K562 (cell line): Measurements from ENCODE around the gene C12orf75. TPM values are rescaled to one million over a fixed set of nuclear protein-coding genes. Genes with fewer than 3 reads are reported as not detected.

ENCODE experiments used
- ARID1B ChIP-seq: fragments of 450-650 bp; IDR thresholded peaks from 2 replicates; pipeline ENCODE4 v1.6.1; 2016; ENCODE audit warnings: antibody characterized with exemption, mild to moderate bottlenecking, inconsistent platforms
- ATF3 ChIP-seq, 2 experiments: fragments of 450-650 bp in 1 of 2; sonication (generic) in 1 of 2; formaldehyde crosslinking in 1 of 2; IDR thresholded peaks in 1 of 2; conservative IDR thresholded peaks in 1 of 2; 2 replicates each; pipeline versions ENCODE4 v1.6.1 to v1.8.1; 2016 to 2023; ENCODE audit warnings: mild to moderate bottlenecking in 2 of 2, moderate library complexity in 2 of 2, inconsistent platforms in 1 of 2, missing genetic modification reagents in 1 of 2
- ATF4 ChIP-seq: fragments of 450-650 bp; formaldehyde crosslinking; IDR thresholded peaks from 2 replicates; pipeline ENCODE4 v1.4.0; 2022; ENCODE audit warnings: mild to moderate bottlenecking, moderate library complexity
- ELK3 ChIP-seq: fragments of 450-650 bp; formaldehyde crosslinking; IDR thresholded peaks from 2 replicates; pipeline ENCODE4 v1.4.0; 2020; ENCODE audit warnings: mild to moderate bottlenecking
- ESRRA ChIP-seq: fragments of 450-650 bp; IDR thresholded peaks from 2 replicates; pipeline ENCODE4 v1.6.1; 2014; ENCODE audit warnings: low read depth, mild to moderate bottlenecking, moderate library complexity, borderline replicate concordance
- FOXA1 ChIP-seq: fragments of 450-650 bp; IDR thresholded peaks from 2 replicates; pipeline ENCODE4 v1.6.1; 2016; ENCODE audit warnings: mild to moderate bottlenecking, borderline replicate concordance
- HEY1 ChIP-seq: fragments of 250-450 bp; sonication (Bioruptor Pico); IDR thresholded peaks from 2 replicates; pipeline ENCODE4 v1.5.0; 2020; ENCODE audit warnings: mild to moderate bottlenecking, moderate library complexity, borderline replicate concordance
- HNRNPH1 ChIP-seq: fragments of 200-400 bp; formaldehyde crosslinking; optimal IDR thresholded peaks from 2 replicates; pipeline ENCODE3; 2017; ENCODE audit warnings: low read depth, mild to moderate bottlenecking, low read length, moderate library complexity
- JUND ChIP-seq, 2 experiments: IDR thresholded peaks; 2 replicates in 1 of 2; 3 replicates in 1 of 2; pipeline ENCODE4 v1.6.1; 2011; ENCODE audit warnings: borderline replicate concordance in 2 of 2, low read depth in 2 of 2, low read length in 2 of 2, improper control_type of control experiment in 1 of 2, missing biosample characterization in 1 of 2, missing genetic modification characterization in 1 of 2, missing genetic modification reagents in 1 of 2
- KDM1A ChIP-seq, 2 experiments: fragments of 450-650 bp; IDR thresholded peaks; 2 replicates each; pipeline ENCODE4 v1.6.1; 2016; ENCODE audit warnings: mild to moderate bottlenecking in 2 of 2
- KDM2B ChIP-seq: fragments of 250-450 bp; sonication (Bioruptor Pico); IDR thresholded peaks from 2 replicates; pipeline ENCODE4 v1.8.0; 2021; ENCODE audit warnings: mild to moderate bottlenecking, moderate library complexity
- MAFF ChIP-seq: IDR thresholded peaks from 2 replicates; pipeline ENCODE4 v1.6.1; 2012; ENCODE audit warnings: low read length, improper control_type of control experiment
- MIER1 ChIP-seq: fragments of 450-650 bp; IDR thresholded peaks from 2 replicates; pipeline ENCODE4 v1.6.1; 2016; ENCODE audit warnings: antibody characterized with exemption, mild to moderate bottlenecking, low read depth
- RCOR1 ChIP-seq, 2 experiments: IDR thresholded peaks; 2 replicates each; pipeline ENCODE4 v1.6.1; 2012; ENCODE audit warnings: low read depth in 2 of 2, low read length in 2 of 2, borderline replicate concordance in 1 of 2, improper control_type of control experiment in 1 of 2
- SETDB1 ChIP-seq: IDR thresholded peaks from one replicate; pipeline ENCODE4 v1.6.1; 2012; ENCODE audit warnings: low read length, control low read depth, inconsistent platforms
- SNAPC5 ChIP-seq: fragments of 250-450 bp; sonication (Bioruptor Pico); IDR thresholded peaks from 2 replicates; pipeline ENCODE4 v1.8.0; 2021; ENCODE audit warnings: moderate library complexity, mild to moderate bottlenecking, inconsistent platforms
- TGIF2 ChIP-seq: sonication (generic); formaldehyde crosslinking; IDR thresholded peaks from 2 replicates; pipeline ENCODE4 v1.8.1; 2022; ENCODE audit warnings: mild to moderate bottlenecking, missing genetic modification reagents, moderate library complexity
- TOE1 ChIP-seq, 2 experiments: fragments of 450-650 bp in 1 of 2; sonication (generic) in 1 of 2; formaldehyde crosslinking in 1 of 2; IDR thresholded peaks; 2 replicates each; pipeline versions ENCODE4 v1.7.1 to v1.8.0; 2016 to 2022; ENCODE audit warnings: borderline replicate concordance in 2 of 2, mild to moderate bottlenecking in 2 of 2, antibody characterized with exemption in 1 of 2, inconsistent platforms in 1 of 2, low read depth in 1 of 2, missing genetic modification reagents in 1 of 2, moderate library complexity in 1 of 2
- ZNF232 ChIP-seq: sonication (generic); formaldehyde crosslinking; IDR thresholded peaks from 2 replicates; pipeline ENCODE4 v1.8.0; 2022; ENCODE audit warnings: mild to moderate bottlenecking, missing genetic modification reagents
- ZNF518B ChIP-seq: fragments of 250-450 bp; sonication (Bioruptor Pico); IDR thresholded peaks from 2 replicates; pipeline ENCODE4 v1.5.0; 2021; ENCODE audit warnings: mild to moderate bottlenecking, moderate library complexity
- polyA plus RNA-seq, 8 experiments: library from polyadenylated mRNA; depleted of rRNA in 4 of 8; stranded (reverse) in 5 of 8; unstranded in 3 of 8; fragments of >200 nt; fragmentation: Nextera tagmentation in 2 of 8; fragmentation: Illumina TruSeq in 1 of 8; extraction: Ambion mirVana in 2 of 8; extraction: Trizol in 1 of 8; gene quantifications; 2 replicates each; pipeline versions ENCODE4 v1.2.1 to v1.2.3, GENCODE V29; 2011 to 2014; ENCODE audit warnings: inconsistent platforms in 1 of 8, missing spikeins in 1 of 8
- total RNA-seq, 7 experiments: library from RNA; depleted of rRNA in 6 of 7; stranded (reverse); fragments of >200 nt in 6 of 7; fragmentation: Illumina TruSeq in 2 of 7; extraction: Trizol in 2 of 7; gene quantifications; 2 replicates each; pipeline versions ENCODE4 v1.2.1 to v1.2.3, GENCODE V29; 2011 to 2021; ENCODE audit warnings: low replicate concordance in 1 of 7

The C12orf75 gene
- total and polyA plus RNA-seq, 9 of the 15 experiments (the other 6 are each of a cell fraction or from before 2014, with no cell fraction given) = 0.06 to 0.82 (median 0.26) TPM; not detected in 3

- TF ChIP-seq ATF4 (no peak), RCOR1 (IDR thresholded peaks at IDR 0.05; ENCODE audit: borderline replicate concordance in 1 of 2, low read depth in 2 of 2, low read length in 2 of 2) (peak in 1 of 2 experiments; percentile 24; a peak in 1 of 4 replicates), TGIF2 (CRISPR knock-in tag) (no peak), MIER1 (no peak), ARID1B (peak; percentile 14; the same call in 1 of the 2 replicates), ELK3 (CRISPR knock-in tag) (no peak), HEY1 (no peak), SETDB1 (no peak), TOE1 (IDR thresholded peaks at IDR 0.05; ENCODE audit: borderline replicate concordance) (no peak), TOE1 (CRISPR knock-in tag; IDR thresholded peaks at IDR 0.05; ENCODE audit: borderline replicate concordance, low read depth) (no peak), SNAPC5 (no peak), ZNF518B (no peak), MAFF (no peak), ZNF232 (no peak), KDM1A (IDR thresholded peaks at IDR 0.05) (no peak), ATF3 (IDR thresholded peaks at IDR 0.05) (no peak), ATF3 (CRISPR knock-in tag; conservative IDR thresholded peaks at IDR 0.05) (no peak), ESRRA (peak; percentile 43; the same call in 1 of the 2 replicates), JUND (IDR thresholded peaks at IDR 0.05; ENCODE audit: borderline replicate concordance, low read depth, low read length) (peak; percentile 70; the same call in 1 of the 2 replicates), JUND (tag; IDR thresholded peaks at IDR 0.05; ENCODE audit: borderline replicate concordance, low read depth, low read length) (peak; percentile 60; the same call in 1 of the 3 replicates), HNRNPH1 (no peak), FOXA1 (no peak), KDM2B (CRISPR knock-in tag) (no peak)
Observed at GRCh38 chr12:105357162-105357691, 26.7 kb downstream of the C12orf75 start (continued).
